ENCODE results near the gene SLX4IP. TPM values are rescaled to one million over a fixed set of nuclear protein-coding genes. Genes with fewer than 3 reads are reported as not detected.

SLX4IP gene
- total RNA-seq, 4 donors from 2014 or later = 2.0 to 3.4 (median 3.3) TPM

- TF ChIP-seq CTCF (IDR thresholded peaks at IDR 0.05) = no peak
- ATAC-seq (ENCODE audit: low FRiP score) (peak; percentile 80), DNase-seq (ENCODE audit: low spot score) (no peak)
Measured at GRCh38 chr20:10565191-10565921, 130.3 kb downstream of the SLX4IP start.

- ATAC-seq (ENCODE audit: low FRiP score) (no peak), DNase-seq (ENCODE audit: low spot score) (no peak)
- TF ChIP-seq CTCF (IDR thresholded peaks at IDR 0.05) = no peak
Measured at GRCh38 chr20:10565922-10566897, 131.1 kb downstream of the SLX4IP start.

GRCh38 chr20:10568032-10568431, 132.9 kb downstream of the SLX4IP start:
- no peak for TF ChIP-seq CTCF (IDR thresholded peaks at IDR 0.05)
- no peak for DNase-seq (ENCODE audit: low spot score)
- no peak for ATAC-seq (ENCODE audit: low FRiP score)

GRCh38 chr20:10571313-10571815, 136.3 kb downstream of the SLX4IP start:
- ATAC-seq (ENCODE audit: low FRiP score) (no peak), DNase-seq (ENCODE audit: low spot score) (no peak)
- TF ChIP-seq CTCF (IDR thresholded peaks at IDR 0.05) = no peak

GRCh38 chr20:10572853-10573252, 137.7 kb downstream of the SLX4IP start:
- no peak for ATAC-seq (ENCODE audit: low FRiP score)
- TF ChIP-seq CTCF (IDR thresholded peaks at IDR 0.05) = no peak
- no peak for DNase-seq (ENCODE audit: low spot score)

- TF ChIP-seq CTCF (IDR thresholded peaks at IDR 0.05) = no peak
- no peak for ATAC-seq (ENCODE audit: low FRiP score)
- DNase-seq (ENCODE audit: low spot score) = no peak
Measured at GRCh38 chr20:10573273-10573950, 138.3 kb downstream of the SLX4IP start.
